Esophagus squamous epithelium (tissue), 4 donors: Measurements from ENCODE around the gene ZDHHC11B.
"Not testable (repeated sequence)": the region's sequence is repeated elsewhere in the genome, so short reads cannot be mapped to it uniquely, and the experiment has no call there.

Experiments used
- POLR2A ChIP-seq, 4 donors: fragments of 450-650 bp; IDR thresholded peaks; one replicate each; pipeline ENCODE4 v1.6.1; 2017; ENCODE audit warnings: antibody characterized with exemption in 4 of 4, mild to moderate bottlenecking in 4 of 4, moderate library complexity in 3 of 4
- TF ChIP-seq, protein P1 (sequence below), 6 experiments: fragments of 450-650 bp in 4 of 6; fragments of 200-600 bp in 2 of 6; sonication (generic) in 2 of 6; IDR thresholded peaks; one replicate each; pipeline ENCODE4 v1.5.1; 2016 to 2019; ENCODE audit warnings: antibody characterized with exemption in 6 of 6, mild to moderate bottlenecking in 4 of 6, moderate library complexity in 4 of 6

DNA sequence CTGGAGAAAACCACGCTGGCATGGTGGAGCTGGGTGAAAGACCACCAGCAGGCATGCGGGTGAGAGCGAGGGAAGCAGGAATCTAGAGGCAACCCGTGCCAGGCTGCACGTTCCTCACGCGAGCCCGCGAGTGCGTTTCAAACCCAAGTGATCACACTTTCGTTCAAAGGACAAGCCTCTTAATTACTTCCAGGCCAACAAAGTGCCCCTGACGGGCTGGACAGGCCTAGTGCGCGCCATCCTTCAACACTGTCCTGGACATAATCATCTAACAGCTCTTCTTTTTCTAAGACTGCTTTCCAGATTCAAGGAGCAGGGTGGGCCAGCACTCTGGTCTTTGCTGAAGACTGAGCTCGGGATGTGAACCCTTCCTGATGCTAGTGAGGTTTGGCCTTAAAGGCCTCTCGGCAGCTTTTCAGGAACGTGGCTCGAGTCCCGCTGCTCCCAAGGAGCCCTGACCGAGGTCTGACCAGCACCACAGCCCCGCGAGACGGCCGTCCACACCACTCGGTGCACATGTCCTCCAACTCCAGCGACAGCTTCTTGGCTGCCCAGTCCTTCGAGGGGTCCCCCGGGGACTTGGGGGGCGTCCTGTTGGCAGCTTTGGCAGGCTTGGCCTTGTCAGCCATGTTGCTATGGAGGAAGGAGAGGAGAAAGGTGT is 14.9 kb downstream of the ZDHHC11B start:
- TF ChIP-seq, protein P1, sequence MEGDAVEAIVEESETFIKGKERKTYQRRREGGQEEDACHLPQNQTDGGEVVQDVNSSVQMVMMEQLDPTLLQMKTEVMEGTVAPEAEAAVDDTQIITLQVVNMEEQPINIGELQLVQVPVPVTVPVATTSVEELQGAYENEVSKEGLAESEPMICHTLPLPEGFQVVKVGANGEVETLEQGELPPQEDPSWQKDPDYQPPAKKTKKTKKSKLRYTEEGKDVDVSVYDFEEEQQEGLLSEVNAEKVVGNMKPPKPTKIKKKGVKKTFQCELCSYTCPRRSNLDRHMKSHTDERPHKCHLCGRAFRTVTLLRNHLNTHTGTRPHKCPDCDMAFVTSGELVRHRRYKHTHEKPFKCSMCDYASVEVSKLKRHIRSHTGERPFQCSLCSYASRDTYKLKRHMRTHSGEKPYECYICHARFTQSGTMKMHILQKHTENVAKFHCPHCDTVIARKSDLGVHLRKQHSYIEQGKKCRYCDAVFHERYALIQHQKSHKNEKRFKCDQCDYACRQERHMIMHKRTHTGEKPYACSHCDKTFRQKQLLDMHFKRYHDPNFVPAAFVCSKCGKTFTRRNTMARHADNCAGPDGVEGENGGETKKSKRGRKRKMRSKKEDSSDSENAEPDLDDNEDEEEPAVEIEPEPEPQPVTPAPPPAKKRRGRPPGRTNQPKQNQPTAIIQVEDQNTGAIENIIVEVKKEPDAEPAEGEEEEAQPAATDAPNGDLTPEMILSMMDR (IDR thresholded peaks at IDR 0.05): not testable (repeated sequence)
- not testable (repeated sequence) for TF ChIP-seq POLR2A (IDR thresholded peaks at IDR 0.05)
